UCSD-AML1 (cell line): ENCODE data around the gene SUMO1.
"Not testable (repeated sequence)": the region's sequence is repeated elsewhere in the genome, so short reads cannot be mapped to it uniquely, and the experiment has no call there.

ENCODE experiments used
- DNase-seq: peaks from one replicate; lab custom pipeline; 2025; ENCODE audit not compliant: unreplicated experiment; lab: John Stamatoyannopoulos, UW

SUMO1 gene

DNA sequence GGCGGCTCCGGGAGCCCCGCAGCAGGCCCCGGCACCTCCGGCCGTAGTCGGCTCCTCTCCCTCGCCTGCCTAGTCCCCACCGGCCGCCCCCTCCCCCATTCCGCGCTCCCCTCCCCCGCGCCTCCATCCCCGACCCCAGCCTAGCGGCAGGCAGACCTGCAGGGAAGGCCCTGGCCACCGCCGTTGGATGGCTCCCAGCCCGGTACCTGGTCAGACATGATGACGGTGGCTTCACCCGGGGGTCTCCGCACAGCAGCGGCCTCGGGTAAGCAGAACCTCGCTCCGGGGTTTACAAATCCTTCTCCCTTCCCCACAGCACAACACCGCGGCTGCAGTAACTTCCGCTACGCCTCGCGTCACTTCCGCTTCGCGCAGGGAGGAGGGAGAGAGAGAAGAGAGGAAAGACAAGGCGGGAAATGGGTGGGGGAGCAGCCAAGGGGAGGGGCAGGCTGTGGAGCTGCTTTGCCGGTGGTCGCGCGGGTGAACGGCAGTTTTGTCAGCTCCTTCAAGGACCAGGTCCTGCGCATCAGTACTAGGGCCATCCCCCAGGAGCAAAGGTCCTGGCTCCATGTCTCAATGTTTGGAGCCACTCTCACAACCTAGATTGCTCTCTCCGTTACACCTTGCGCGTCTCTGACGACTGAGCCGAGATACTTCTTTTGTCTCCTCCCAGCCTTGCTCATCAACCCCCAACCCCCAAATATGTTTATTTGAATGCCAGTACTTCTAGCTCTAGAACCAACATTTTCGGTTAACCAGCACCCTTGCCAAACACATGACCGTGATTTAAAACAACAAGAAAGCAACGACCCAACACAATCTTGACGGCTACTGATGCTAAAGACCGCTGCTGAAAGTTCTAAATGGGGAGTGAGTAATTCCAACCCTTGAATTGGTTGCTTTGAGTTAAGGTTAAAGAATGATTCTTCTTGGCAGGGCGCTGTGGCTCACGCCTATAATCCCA is at the start of gene SUMO1:
Gene SUMO1 (minus strand): TSS at position 364 of the 964 bp plus-strand sequence. CDS start 146 bp downstream, at position 218.
- peak; percentile 90 for DNase-seq

- DNase-seq = no peak
Observed at GRCh38 chr2:202286595-202286994, 48.2 kb upstream of the SUMO1 start.

- DNase-seq = no peak
Observed at GRCh38 chr2:202278944-202279343, 40.5 kb upstream of the SUMO1 start.

DNA sequence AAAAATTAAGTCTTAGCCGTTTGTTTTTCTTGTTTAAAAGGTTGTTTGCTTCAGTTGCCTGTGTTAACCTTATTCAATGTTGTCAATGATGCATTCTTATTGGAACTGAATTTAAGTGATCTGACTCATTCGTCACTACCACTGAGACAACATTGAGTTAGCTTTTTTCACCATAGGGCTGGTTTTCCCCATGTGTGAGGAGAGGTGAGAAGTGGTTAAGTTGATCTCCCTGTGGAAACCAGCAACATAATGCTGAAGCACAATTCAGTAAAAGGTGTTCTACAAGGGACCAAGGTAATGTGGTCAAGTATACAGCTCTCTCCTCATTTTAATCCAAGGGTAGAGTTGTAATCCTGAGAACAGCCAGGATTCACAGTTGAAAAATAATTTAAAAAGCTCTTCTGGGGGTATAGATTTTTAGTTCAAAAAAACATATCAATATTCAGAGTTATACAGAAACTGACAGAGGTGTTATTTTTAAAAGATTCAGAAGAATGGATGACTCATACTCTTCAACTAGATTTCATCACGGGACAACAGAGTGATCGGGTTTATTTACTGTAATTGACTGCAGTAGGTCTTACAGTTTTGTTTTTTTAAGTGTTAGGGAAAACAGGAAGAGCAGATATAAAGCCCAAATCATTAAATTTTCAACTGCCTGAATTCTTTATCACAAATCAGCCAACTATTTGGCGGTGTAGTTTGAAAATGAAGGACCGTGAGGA is 39.8 kb upstream of the SUMO1 start:
- DNase-seq = no peak

GRCh38 chr2:202276078-202276720 is 37.8 kb upstream of the SUMO1 start:
- not testable (repeated sequence) for DNase-seq

DNA sequence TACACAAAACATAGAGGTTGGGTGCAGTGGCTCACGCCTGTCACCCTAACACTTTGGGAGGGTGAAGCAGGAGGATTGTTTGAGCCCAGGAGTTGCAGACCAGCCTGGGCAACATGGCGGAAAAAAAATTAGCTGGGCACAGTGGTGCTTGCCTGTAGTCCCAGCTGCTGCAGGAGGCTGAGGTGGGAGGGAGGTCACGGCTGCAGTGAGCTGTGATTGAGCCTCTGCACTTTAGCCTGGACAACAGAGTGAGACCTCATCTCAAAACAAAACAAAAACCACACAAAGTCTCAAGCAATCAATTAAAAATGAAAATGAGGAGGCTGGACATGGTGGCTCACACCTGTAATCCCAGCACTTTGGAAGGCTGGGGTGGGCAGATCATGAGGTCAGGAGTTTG is 32.1 kb upstream of the SUMO1 start:
- DNase-seq = no peak

DNA sequence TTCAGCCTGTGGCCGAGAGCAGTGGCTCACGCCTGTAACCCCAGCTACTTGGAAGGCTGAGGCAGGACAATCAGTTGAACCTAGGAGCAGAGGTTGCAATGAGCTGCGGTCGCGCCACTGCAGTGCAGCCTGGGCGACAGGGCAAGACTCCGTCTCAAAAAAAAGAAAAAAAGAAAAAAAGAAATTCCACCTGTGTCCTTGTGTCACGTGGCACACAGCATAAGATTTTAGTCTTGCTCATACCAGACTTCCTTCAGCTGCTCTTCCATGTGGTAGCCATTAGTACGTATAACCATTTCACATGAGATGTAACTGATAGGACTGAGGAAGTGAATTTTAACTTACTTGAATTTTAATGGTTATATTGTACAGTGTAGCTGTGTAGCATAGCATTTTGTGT is 31.2 kb upstream of the SUMO1 start:
- DNase-seq = no peak

GRCh38 chr2:202267495-202267894 is 29.1 kb upstream of the SUMO1 start:
- DNase-seq = no peak

GRCh38 chr2:202265467-202266277 is 27.3 kb upstream of the SUMO1 start, which contains the start of gene NOP58:
Gene NOP58, plus strand, starts transcription at chr2:202265763. Its CDS starts 179 bp downstream, at chr2:202265942.
- DNase-seq = peak; percentile 88

DNA sequence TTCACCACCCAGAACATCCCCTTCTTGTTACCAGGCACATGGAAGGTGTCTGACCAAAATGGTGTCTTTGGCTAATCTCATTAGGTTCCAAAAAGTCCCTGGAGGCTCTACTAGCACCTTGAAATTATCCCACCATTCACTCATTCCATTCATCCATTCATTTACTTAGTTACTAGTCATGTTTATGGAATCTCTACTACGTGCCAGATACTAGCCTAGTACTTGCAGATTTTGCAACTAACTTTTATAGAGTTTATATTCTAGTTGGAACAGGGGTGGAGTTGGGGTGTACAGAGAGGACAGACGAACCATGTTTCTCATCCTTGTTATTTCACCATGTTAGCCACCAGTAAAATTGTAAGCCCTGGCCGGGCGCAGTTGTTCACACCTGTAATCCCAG is 23.1 kb upstream of the SUMO1 start:
- DNase-seq = no peak

- DNase-seq = no peak
Observed at GRCh38 chr2:202251494-202251893, 13.1 kb upstream of the SUMO1 start.

- DNase-seq = no peak
Observed at GRCh38 chr2:202249521-202250253, 11.3 kb upstream of the SUMO1 start.

DNA sequence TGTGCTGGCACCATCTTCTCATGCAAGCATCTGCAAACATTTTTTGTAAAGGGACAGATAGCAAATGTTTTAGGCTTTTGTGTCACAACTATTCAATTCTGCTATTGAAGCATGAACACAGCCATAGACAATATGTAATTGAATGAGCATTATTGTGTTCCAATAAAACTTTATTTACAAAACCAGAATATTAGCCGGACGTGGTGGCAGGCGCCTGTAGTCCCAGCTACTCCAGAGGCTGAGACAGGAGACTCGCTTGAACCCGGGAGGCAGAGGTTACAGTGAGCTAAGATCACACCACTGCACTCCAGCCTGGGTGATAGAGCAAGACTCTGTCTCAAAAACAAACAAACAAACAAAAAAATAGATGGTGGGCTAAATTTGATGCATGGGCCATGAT is 9.3 kb upstream of the SUMO1 start:
- not testable (repeated sequence) for DNase-seq

DNA sequence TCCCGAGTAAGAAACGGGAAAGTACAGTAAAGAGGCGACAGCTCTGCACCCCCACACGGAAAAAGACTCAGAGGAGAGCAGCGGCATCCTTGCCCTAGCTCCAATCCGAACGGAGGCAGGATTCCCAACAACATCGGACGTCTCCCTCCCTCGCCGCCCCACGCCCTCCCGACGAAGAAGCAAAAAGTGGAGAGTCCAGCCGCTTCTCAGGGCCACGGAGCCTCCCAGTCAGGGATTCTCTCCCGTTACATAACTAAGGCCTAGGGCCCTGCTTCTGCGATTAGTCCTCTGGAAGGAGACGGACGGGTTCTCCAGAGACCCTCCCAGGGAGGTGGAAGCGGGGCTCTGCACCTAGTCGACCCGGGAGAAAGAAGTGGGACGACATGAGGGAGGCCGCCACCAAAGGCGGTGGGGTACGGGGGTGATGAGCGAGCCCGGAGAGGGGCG is 587 bp downstream of the SUMO1 start:
- peak; percentile 54 for DNase-seq

- DNase-seq = no peak
Observed at GRCh38 chr2:202221873-202222272, 16.5 kb downstream of the SUMO1 start.

GRCh38 chr2:202215179-202215578 is 23.2 kb downstream of the SUMO1 start:
- DNase-seq = no peak

DNA sequence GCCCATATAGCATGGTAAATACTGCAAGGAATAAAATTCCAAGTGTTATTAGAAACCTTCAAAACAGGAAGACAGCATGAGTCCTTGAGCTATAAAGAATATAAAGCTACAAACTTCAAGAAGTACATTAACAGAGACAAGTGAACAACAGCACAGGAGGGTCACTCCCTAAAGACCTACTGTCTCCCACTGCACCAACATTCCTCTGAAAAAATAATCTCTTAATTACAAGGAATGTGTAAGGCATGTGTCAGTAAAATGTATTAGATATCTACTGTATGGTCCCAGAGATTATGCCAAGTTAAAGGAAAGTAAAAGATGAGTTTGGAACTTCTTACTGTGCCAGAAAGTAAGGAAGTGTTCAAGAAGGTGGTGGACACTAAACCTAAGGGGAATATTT is 29.9 kb downstream of the SUMO1 start:
- DNase-seq = no peak

DNA sequence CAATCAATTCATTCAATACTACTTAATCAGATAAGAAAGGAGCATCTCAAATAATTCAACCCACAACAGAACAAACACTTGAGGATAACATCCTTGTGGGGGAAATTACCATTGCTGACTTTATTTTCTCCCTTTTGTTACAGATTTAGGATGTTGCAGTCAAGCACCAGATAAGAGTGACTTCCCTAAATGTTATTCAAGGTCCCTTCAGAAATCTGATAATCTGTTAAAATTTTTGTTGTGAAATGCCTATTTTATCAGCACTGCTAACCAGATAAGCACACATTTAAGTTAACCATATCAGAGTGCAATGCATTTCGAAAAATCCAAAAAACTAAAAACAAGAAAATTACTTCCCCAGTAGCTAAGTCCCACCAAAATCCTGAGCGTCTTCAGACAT is 33.5 kb downstream of the SUMO1 start:
- no peak for DNase-seq

DNA sequence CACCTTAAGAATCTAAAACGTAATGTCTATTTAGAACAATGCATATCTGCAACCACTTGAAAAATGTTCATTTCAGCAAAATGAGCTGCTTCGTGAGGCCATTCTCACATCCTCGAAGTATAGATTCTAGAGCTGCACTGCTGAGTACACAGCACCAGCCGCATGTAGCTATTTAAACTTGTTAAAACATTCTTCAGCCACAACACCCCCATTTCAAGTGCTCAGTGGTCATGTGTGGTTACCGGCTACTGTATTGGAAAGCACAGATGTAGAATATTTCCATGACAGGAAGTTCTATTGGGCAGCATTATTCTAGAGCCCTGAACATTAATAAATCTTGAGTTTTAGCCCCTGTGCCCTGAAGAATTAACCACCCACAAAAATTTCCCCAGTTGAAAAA is 35.0 kb downstream of the SUMO1 start:
- no peak for DNase-seq
